HepG2 (cell line): ENCODE measurements around the gene SEMA3F. TPM values are rescaled to one million over a fixed set of nuclear protein-coding genes. Genes with fewer than 3 reads are reported as not detected.

Source experiments
- ATAC-seq: fragments of 200-7000 bp; cut with Tn5 transposase; 3 replicates; pipeline ENCODE4 v1.9.1; 2020; ENCODE audit warnings: mild to moderate bottlenecking, moderate library complexity
- BruUV-seq: library from RNA; stranded (reverse); fragments of 400-500 nt; replicated peaks from 2 replicates; lab custom pipeline; 2021; lab: Mats Ljungman, UMichigan
- CTCF ChIA-PET: fragments of 300-600 bp; formaldehyde crosslinking; extraction: SDS; loops from one replicate; lab custom pipeline; 2021; ENCODE audit warnings: low total read pairs, inconsistent platforms, low intra/inter-chr PET ratio; lab: Yijun Ruan, JAX
- POLR2A ChIA-PET: fragments of 350-600 bp; sonication (Branson Sonifier 250); formaldehyde crosslinking; loops from one replicate; lab custom pipeline; 2020; ENCODE audit warnings: antibody characterized with exemption, inconsistent platforms; lab: Yijun Ruan, JAX
- DNase-seq: peaks from one replicate; pipeline ENCODE4 v3.0.0-alpha.2; 2015; ENCODE audit warnings: low spot score
- FAIRE-seq: peaks from 3 replicates; lab custom pipeline; 2011; peaks lifted over from hg19 to GRCh38; lab: Jason Lieb, UNC
- H2AFZ ChIP-seq: one replicate; pipeline ENCODE4 v1.6.1; 2011; ENCODE audit warnings: low read length, inconsistent platforms
- H3K27ac ChIP-seq: fragments of 300-600 bp; 3 replicates; pipeline ENCODE4 v1.8.0; 2011; ENCODE audit warnings: mixed run types, mild to moderate bottlenecking, mixed read lengths, low read length, inconsistent platforms; ENCODE audit not compliant: insufficient read depth; ENCODE audit errors: extremely low read length
- H3K27me3 ChIP-seq, 2 experiments: fragments of 200-600 bp in 1 of 2; 2 replicates in 1 of 2; 3 replicates in 1 of 2; pipeline versions ENCODE4 v1.6.0 to v1.8.0; 2011; ENCODE audit warnings: low read length in 2 of 2, mild to moderate bottlenecking in 2 of 2, moderate library complexity in 2 of 2, inconsistent platforms in 1 of 2; ENCODE audit not compliant: insufficient read depth in 2 of 2, control insufficient read depth in 1 of 2
- H3K36me3 ChIP-seq, 2 experiments: fragments of 200-600 bp in 1 of 2; replicated peaks in 1 of 2; 2 replicates in 1 of 2; 3 replicates in 1 of 2; pipeline versions ENCODE4 v1.5.1 to v1.8.0; 2011; ENCODE audit warnings: low read length in 2 of 2, inconsistent platforms in 1 of 2; ENCODE audit not compliant: insufficient read depth in 2 of 2, control insufficient read depth in 1 of 2
- H3K4me1 ChIP-seq: 2 replicates; pipeline ENCODE4 v1.5.1; 2012; ENCODE audit warnings: low read length, inconsistent platforms; ENCODE audit not compliant: insufficient read depth
- H3K4me2 ChIP-seq: 2 replicates; pipeline ENCODE4 v1.6.0; 2011; ENCODE audit warnings: low read depth, low read length, inconsistent platforms
- H3K4me3 ChIP-seq, 3 experiments: fragments of 200-600 bp in 1 of 3; sonication (generic), shearing (Covaris generic) in 1 of 3; replicated peaks in 1 of 3; 2 replicates each; pipeline ENCODE4 v1.5.1; 2011 to 2016; ENCODE audit warnings: low read length in 3 of 3, inconsistent platforms in 2 of 3, low read depth in 2 of 3, mild to moderate bottlenecking in 2 of 3, control low read depth in 1 of 3, mixed read lengths in 1 of 3; ENCODE audit not compliant: insufficient read depth in 1 of 3
- H3K79me2 ChIP-seq: one replicate; pipeline ENCODE4 v1.6.1; 2011; ENCODE audit warnings: low read length, inconsistent platforms; ENCODE audit not compliant: insufficient read depth
- H3K9ac ChIP-seq: 2 replicates; pipeline ENCODE4 v1.6.0; 2011; ENCODE audit warnings: mild to moderate bottlenecking, low read depth, low read length, inconsistent platforms; ENCODE audit not compliant: insufficient read depth
- H3K9me3 ChIP-seq: 2 replicates; pipeline ENCODE4 v1.5.1; 2012; ENCODE audit warnings: mild to moderate bottlenecking, low read length
- H4K20me1 ChIP-seq: 2 replicates; pipeline ENCODE4 v1.6.0; 2011; ENCODE audit warnings: inconsistent platforms, mild to moderate bottlenecking, low read length, moderate library complexity; ENCODE audit not compliant: insufficient read depth
- AKAP8 ChIP-seq: sonication (generic); formaldehyde crosslinking; IDR thresholded peaks from 2 replicates; pipeline ENCODE4 v1.5.1; 2020; ENCODE audit warnings: mild to moderate bottlenecking, missing genetic modification reagents
- BHLHE40 ChIP-seq: IDR thresholded peaks from 2 replicates; pipeline ENCODE4 v1.6.1; 2011; ENCODE audit warnings: low read length, improper control_type of control experiment
- FOXC1 ChIP-seq: sonication (generic); formaldehyde crosslinking; IDR thresholded peaks from 2 replicates; pipeline ENCODE4 v1.8.0; 2022; ENCODE audit warnings: mild to moderate bottlenecking, missing genetic modification reagents, borderline replicate concordance
- MXI1 ChIP-seq: IDR thresholded peaks from 3 replicates; pipeline ENCODE4 v1.6.1; 2012; ENCODE audit warnings: low read depth, low read length, inconsistent platforms, borderline replicate concordance
- NKX3-1 ChIP-seq: sonication (generic); formaldehyde crosslinking; IDR thresholded peaks from 2 replicates; pipeline ENCODE4 v1.5.0; 2020; ENCODE audit warnings: missing genetic modification reagents
- NR2C2 ChIP-seq: sonication (generic); formaldehyde crosslinking; IDR thresholded peaks from 2 replicates; pipeline ENCODE4 v1.4.0; 2020; ENCODE audit warnings: missing genetic modification reagents, mild to moderate bottlenecking, moderate library complexity, borderline replicate concordance
- PATZ1 ChIP-seq: sonication (generic); formaldehyde crosslinking; IDR thresholded peaks from 2 replicates; pipeline ENCODE4 v1.4.0; 2020; ENCODE audit warnings: missing genetic modification reagents
- RFX5 ChIP-seq: IDR thresholded peaks from 2 replicates; pipeline ENCODE4 v1.6.1; 2011; ENCODE audit warnings: low read depth, low read length, improper control_type of control experiment
- TBL1XR1 ChIP-seq: fragments of 150-350 bp; IDR thresholded peaks from 2 replicates; pipeline ENCODE4 v1.6.1; 2014; ENCODE audit warnings: borderline replicate concordance, low read length; ENCODE audit not compliant: partially characterized antibody
- TFDP1 ChIP-seq: IDR thresholded peaks from 2 replicates; pipeline ENCODE4 v1.6.1; 2016; ENCODE audit warnings: missing compliant biosample characterization, missing genetic modification reagents, borderline replicate concordance
- ZNF138 ChIP-seq: sonication (generic); formaldehyde crosslinking; IDR thresholded peaks from 2 replicates; pipeline ENCODE4 v1.5.0; 2020; ENCODE audit warnings: mild to moderate bottlenecking, low read depth, missing genetic modification reagents
- ZNF160 ChIP-seq: sonication (generic); formaldehyde crosslinking; IDR thresholded peaks from 2 replicates; pipeline ENCODE4 v1.8.0; 2022; ENCODE audit warnings: mild to moderate bottlenecking, inconsistent platforms, missing genetic modification reagents
- ZNF281 ChIP-seq: sonication (generic); formaldehyde crosslinking; IDR thresholded peaks from 2 replicates; pipeline ENCODE4 v1.4.0; 2020; ENCODE audit warnings: missing genetic modification reagents, borderline replicate concordance
- ZNF878 ChIP-seq: sonication (generic); formaldehyde crosslinking; IDR thresholded peaks from 2 replicates; pipeline ENCODE4 v1.8.1; 2023; ENCODE audit warnings: mild to moderate bottlenecking, missing genetic modification reagents, moderate library complexity
- WGBS: methylation state at CpG from one replicate; pipeline ENCODE4 v1.1.6; 2017; ENCODE audit warnings: low lambda C conversion rate; 5-methylcytosine and 5-hydroxymethylcytosine counted together
- in situ Hi-C: cut with HindIII; loops from 2 replicates; pipeline ENCODE4 v1.10.0; 2017; ENCODE audit warnings: low pct_unique_long_range_greater_than_20kb; ENCODE audit not compliant: extremely low pct_ligation_motif_present
- intact Hi-C: fragments of 100-400 bp; cut with micrococcal nuclease; formaldehyde crosslinking; loops from one replicate; pipeline ENCODE4 v1.10.0; 2022; ENCODE audit not compliant: unreplicated experiment
- polyA plus RNA-seq, 8 experiments: library from polyadenylated mRNA; depleted of rRNA in 3 of 8; stranded (reverse) in 7 of 8; unstranded in 1 of 8; fragments of >200 nt; fragmentation: Illumina TruSeq in 4 of 8; extraction: Trizol in 4 of 8; gene quantifications; 2 replicates each; pipeline versions ENCODE4 v1.2.1 to v1.2.3, GENCODE V29; 2011 to 2016; ENCODE audit warnings: low read depth in 4 of 8, missing spikeins in 1 of 8, mixed read lengths in 1 of 8; ENCODE audit not compliant: insufficient read depth in 1 of 8
- total RNA-seq, 5 experiments: library from RNA; depleted of rRNA; stranded (reverse); fragments of >200 nt; fragmentation: Illumina TruSeq; extraction: Trizol; gene quantifications; 2 replicates each; pipeline ENCODE4 v1.2.3, GENCODE V29; 2016; ENCODE audit warnings: low read depth in 1 of 5

Gene SEMA3F
- total and polyA plus RNA-seq, 2 of the 13 experiments (the other 11 are each of a cell fraction or from before 2014, with no cell fraction given), result 7.6 to 17.2 TPM

GRCh38 chr3:50204804-50205412 lies 49.8 kb downstream of the SEMA3F start, which contains the start of gene SLC38A3 (continued):
- TF ChIP-seq TBL1XR1, result no peak
- no peak; the same call in 1 of the 2 replicates for TF ChIP-seq AKAP8 (CRISPR knock-in tag)
- no peak for TF ChIP-seq ZNF281 (CRISPR knock-in tag)
- no peak for TF ChIP-seq ZNF138 (CRISPR knock-in tag)
- no peak for TF ChIP-seq NKX3-1 (CRISPR knock-in tag)
- no peak for TF ChIP-seq ZNF878 (CRISPR knock-in tag)
- TF ChIP-seq, all 625 proteins: peak for 64

GRCh38 chr3:50205413-50206276 lies 50.5 kb downstream of the SEMA3F start:
- BruUV-seq, result TSS peak; percentile 40
- no peaks in the 10 kb centered on the region for H3K9me3 ChIP-seq
- FAIRE-seq, result peak; percentile 39
- in situ Hi-C loops (no loop called here), intact Hi-C loops (no loop called here)
- peaks cover 44% of the 10 kb centered on the region for H3K79me2 ChIP-seq
- peak overlapping the region; percentile 99 for H3K27ac ChIP-seq
- peak; percentile 20 for ATAC-seq
- POLR2A ChIA-PET, result interaction anchor here (0.6 to 15.7 kb wide), 9 partner anchors 10 to 71 kb away, joined by 3 to 844 read pairs (median 6); partner anchors contain the start of gene GNAI2
- H3K4me2 ChIP-seq, result peak overlapping the region; percentile 85
- H3K4me3 ChIP-seq, result peak overlapping the region; percentile 79 to 93 (median 85)
- peaks cover 87% of the 10 kb centered on the region for H3K4me1 ChIP-seq
- WGBS, result 0% methylated on average over 13 of the region's 67 CpGs
- peak; percentile 73 for DNase-seq
- CTCF ChIA-PET, result interaction anchor here (0.8 to 1.6 kb wide), 2 partner anchors 10 to 20 kb away, joined by 5 read pairs; no protein-coding TSS in a partner anchor
- no peaks in the 10 kb centered on the region; a peak in 1 of 5 replicates for H3K36me3 ChIP-seq
- peaks cover 4% of the 10 kb centered on the region; the same call in 1 of the 2 replicates for H4K20me1 ChIP-seq
- H3K27me3 ChIP-seq, result no peaks in the 10 kb centered on the region
- peak overlapping the region; percentile 92 for H3K9ac ChIP-seq
- H2AFZ ChIP-seq, result no peak overlapping the region
- TF ChIP-seq NR2C2 (CRISPR knock-in tag) (peak; percentile 38; the same call in 1 of the 2 replicates), MXI1 (peak; percentile 88; the same call in 1 of the 3 replicates), BHLHE40 (no peak), PATZ1 (CRISPR knock-in tag) (peak; percentile 95), FOXC1 (CRISPR knock-in tag) (0 out of 2 replicates have a peak, but pooled peaks have one; percentile 7), ZNF160 (CRISPR knock-in tag) (0 out of 2 replicates have a peak, but pooled peaks have one; percentile 13), TFDP1 (CRISPR knock-in tag) (peak; percentile 53; the same call in 1 of the 2 replicates), RFX5 (no peak)
